ENCODE results near the gene RTKN2. TPM values are rescaled to one million over a fixed set of nuclear protein-coding genes. Genes with fewer than 3 reads are reported as not detected.

Gene RTKN2
- total and polyA plus RNA-seq, 9 of the 15 experiments (the other 6 are each of a cell fraction or from before 2014, with no cell fraction given) = 0.03 to 0.11 (median 0.05) TPM; not detected in 2

DNA sequence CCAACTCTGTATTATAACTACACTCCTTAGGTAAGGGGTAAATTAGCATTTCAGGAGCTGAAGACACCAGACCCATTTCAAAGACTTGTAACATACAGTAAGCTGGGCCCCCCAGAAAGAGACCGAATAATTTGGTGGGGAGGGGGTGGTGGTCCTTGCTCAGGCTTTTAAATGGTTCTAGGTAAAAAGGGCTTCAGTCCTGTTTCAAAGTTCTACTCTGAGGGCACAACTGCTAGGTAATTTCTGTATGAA, 73.0 kb downstream of the RTKN2 start (continued):
- TF ChIP-seq, protein P1, sequence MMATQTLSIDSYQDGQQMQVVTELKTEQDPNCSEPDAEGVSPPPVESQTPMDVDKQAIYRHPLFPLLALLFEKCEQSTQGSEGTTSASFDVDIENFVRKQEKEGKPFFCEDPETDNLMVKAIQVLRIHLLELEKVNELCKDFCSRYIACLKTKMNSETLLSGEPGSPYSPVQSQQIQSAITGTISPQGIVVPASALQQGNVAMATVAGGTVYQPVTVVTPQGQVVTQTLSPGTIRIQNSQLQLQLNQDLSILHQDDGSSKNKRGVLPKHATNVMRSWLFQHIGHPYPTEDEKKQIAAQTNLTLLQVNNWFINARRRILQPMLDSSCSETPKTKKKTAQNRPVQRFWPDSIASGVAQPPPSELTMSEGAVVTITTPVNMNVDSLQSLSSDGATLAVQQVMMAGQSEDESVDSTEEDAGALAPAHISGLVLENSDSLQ (IDR thresholded peaks at IDR 0.05) = no peak
- TF ChIP-seq SIN3A (IDR thresholded peaks at IDR 0.05; ENCODE audit: borderline replicate concordance in 2 of 2, control insufficient read depth in 1 of 2, low read depth in 2 of 2, low read length in 2 of 2) (no peak), XRCC5 (IDR thresholded peaks at IDR 0.05; ENCODE audit: low read depth, low read length) (no peak), ZBTB1 (CRISPR knock-in tag; IDR thresholded peaks at IDR 0.05; ENCODE audit: borderline replicate concordance, low read depth) (no peak), SMAD2 (IDR thresholded peaks at IDR 0.05; ENCODE audit: low read depth, low read length) (no peak)
- TF ChIP-seq, protein P2, sequence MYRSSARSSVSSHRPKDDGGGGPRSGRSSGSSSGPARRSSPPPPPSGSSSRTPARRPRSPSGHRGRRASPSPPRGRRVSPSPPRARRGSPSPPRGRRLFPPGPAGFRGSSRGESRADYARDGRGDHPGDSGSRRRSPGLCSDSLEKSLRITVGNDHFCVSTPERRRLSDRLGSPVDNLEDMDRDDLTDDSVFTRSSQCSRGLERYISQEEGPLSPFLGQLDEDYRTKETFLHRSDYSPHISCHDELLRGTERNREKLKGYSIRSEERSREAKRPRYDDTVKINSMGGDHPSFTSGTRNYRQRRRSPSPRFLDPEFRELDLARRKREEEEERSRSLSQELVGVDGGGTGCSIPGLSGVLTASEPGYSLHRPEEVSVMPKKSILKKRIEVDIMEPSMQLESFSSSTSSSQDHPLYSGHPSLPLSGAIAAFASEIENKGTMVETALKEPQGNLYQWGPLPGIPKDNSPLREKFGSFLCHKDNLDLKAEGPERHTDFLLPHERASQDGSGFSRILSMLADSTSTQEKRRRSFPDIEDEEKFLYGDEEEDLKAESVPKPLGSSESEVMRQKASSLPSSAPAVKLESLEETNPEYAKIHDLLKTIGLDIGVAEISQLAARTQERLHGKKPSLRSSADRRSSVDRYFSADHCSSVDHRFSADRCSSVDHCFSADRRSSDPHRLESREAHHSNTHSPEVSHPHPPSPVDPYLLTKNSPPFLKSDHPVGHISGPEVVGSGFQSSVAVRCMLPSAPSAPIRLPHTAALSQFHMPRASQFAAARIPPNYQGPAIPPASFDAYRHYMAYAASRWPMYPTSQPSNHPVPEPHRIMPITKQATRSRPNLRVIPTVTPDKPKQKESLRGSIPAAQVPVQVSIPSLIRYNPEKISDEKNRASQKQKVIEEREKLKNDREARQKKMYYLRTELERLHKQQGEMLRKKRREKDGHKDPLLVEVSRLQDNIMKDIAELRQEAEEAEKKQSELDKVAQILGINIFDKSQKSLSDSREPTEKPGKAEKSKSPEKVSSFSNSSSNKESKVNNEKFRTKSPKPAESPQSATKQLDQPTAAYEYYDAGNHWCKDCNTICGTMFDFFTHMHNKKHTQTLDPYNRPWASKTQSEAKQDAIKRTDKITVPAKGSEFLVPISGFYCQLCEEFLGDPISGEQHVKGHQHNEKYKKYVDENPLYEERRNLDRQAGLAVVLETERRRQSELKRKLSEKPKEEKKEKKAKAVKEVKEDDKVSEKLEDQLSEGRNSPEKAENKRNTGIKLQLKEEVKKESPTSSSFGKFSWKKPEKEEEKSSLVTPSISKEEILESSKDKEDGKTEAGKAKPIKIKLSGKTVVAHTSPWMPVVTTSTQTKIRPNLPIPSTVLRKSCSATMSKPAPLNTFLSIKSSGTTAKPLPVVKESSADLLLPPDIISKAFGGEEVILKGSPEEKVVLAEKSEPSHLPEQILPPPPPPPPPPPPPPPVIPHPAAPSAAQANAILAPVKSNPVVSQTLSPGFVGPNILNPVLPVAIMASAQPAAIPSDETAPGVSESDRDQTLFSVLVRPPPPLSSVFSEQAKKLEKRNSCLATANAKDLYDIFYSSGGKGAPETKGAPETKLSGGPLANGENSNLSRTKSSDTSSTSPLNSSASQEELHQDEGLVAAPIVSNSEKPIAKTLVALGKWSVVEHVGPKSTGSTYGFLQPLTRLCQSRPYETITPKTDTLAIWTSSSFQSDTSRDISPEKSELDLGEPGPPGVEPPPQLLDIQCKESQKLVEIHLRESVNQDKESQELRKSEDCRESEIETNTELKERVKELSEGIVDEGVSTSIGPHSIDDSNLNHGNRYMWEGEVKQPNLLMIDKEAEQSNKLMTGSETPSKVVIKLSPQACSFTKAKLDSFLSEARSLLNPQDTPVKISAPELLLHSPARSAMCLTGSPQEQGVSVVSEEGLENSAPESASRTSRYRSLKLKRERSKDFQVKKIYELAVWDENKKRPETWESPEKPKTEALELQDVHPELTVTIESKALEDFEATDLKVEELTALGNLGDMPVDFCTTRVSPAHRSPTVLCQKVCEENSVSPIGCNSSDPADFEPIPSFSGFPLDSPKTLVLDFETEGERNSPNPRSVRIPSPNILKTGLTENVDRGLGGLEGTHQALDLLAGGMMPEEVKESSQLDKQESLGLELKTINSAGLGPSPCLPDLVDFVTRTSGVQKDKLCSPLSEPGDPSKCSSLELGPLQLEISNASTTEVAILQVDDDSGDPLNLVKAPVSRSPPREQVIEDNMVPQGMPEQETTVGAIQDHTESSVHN (IDR thresholded peaks at IDR 0.05; ENCODE audit: borderline replicate concordance in 1 of 2, low read depth in 1 of 2) = no peak
- TF ChIP-seq, protein P3, sequence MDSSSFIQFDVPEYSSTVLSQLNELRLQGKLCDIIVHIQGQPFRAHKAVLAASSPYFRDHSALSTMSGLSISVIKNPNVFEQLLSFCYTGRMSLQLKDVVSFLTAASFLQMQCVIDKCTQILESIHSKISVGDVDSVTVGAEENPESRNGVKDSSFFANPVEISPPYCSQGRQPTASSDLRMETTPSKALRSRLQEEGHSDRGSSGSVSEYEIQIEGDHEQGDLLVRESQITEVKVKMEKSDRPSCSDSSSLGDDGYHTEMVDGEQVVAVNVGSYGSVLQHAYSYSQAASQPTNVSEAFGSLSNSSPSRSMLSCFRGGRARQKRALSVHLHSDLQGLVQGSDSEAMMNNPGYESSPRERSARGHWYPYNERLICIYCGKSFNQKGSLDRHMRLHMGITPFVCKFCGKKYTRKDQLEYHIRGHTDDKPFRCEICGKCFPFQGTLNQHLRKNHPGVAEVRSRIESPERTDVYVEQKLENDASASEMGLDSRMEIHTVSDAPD (CRISPR knock-in tag; IDR thresholded peaks at IDR 0.05) = no peak

Measured in K562 (cell line).